ENCODE results near the gene ELAVL4.

The ELAVL4 gene

GRCh38 chr1:50251702-50252101 lies 143.0 kb downstream of the ELAVL4 start:
- H3K36me3 ChIP-seq (ENCODE audit: control insufficient read depth, insufficient read depth, low read length): no peaks in the 10 kb centered on the region
- H3K9me3 ChIP-seq (ENCODE audit: control insufficient read depth, low read length): no peaks in the 10 kb centered on the region
- WGBS, 2 experiments (ENCODE audit: insufficient coverage in 2 of 2): 5 to 9% methylated on average over 12 of the region's 13 CpGs
- H3K4me1 ChIP-seq (ENCODE audit: control insufficient read depth, insufficient read depth, low read length, poor library complexity, severe bottlenecking): no peaks in the 10 kb centered on the region
- H3K27ac ChIP-seq (ENCODE audit: low read depth, low read length, severe bottlenecking): no peak overlapping the region
- H3K4me3 ChIP-seq (ENCODE audit: extremely low read depth, insufficient read depth, low read length, poor library complexity, severe bottlenecking): no peak overlapping the region

GRCh38 chr1:50252196-50252595 lies 143.5 kb downstream of the ELAVL4 start:
- Histone ChIP-seq H3K36me3 (ENCODE audit: control insufficient read depth, insufficient read depth, low read length) (no peaks in the 10 kb centered on the region), H3K27ac (ENCODE audit: low read depth, low read length, severe bottlenecking) (no peak overlapping the region), H3K4me3 (ENCODE audit: extremely low read depth, insufficient read depth, low read length, poor library complexity, severe bottlenecking) (no peak overlapping the region), H3K4me1 (ENCODE audit: control insufficient read depth, insufficient read depth, low read length, poor library complexity, severe bottlenecking) (no peaks in the 10 kb centered on the region), H3K9me3 (ENCODE audit: control insufficient read depth, low read length) (no peaks in the 10 kb centered on the region)
- WGBS, 2 experiments (ENCODE audit: insufficient coverage in 2 of 2): 60 to 71% methylated on average over 2 of the region's 2 CpGs
